GM19240 (cell line): ENCODE measurements around the gene ATG4A.

Experiments used
- DNase-seq: peaks from one replicate; pipeline ENCODE4 v3.0.0; 2011; ENCODE audit warnings: low spot score; ENCODE audit not compliant: insufficient read length

The ATG4A gene

GRCh38 chrX:108168961-108169740, 77.6 kb downstream of the ATG4A start:
- no peak for DNase-seq

GRCh38 chrX:108169768-108170167, 78.2 kb downstream of the ATG4A start:
- no peak for DNase-seq

- DNase-seq, result no peak
Observed at GRCh38 chrX:108171671-108172070, 80.1 kb downstream of the ATG4A start.

- no peak for DNase-seq
Observed at GRCh38 chrX:108173874-108174273, 82.3 kb downstream of the ATG4A start.

- no peak for DNase-seq
Observed at GRCh38 chrX:108177351-108178142, 86.0 kb downstream of the ATG4A start.

- DNase-seq, result no peak
Observed at GRCh38 chrX:108178143-108178498, 86.5 kb downstream of the ATG4A start.

GRCh38 chrX:108186811-108187210, 95.2 kb downstream of the ATG4A start:
- DNase-seq, result no peak

GRCh38 chrX:108198420-108198819, 106.8 kb downstream of the ATG4A start:
- DNase-seq, result no peak

GRCh38 chrX:108199041-108199440, 107.5 kb downstream of the ATG4A start:
- no peak for DNase-seq

GRCh38 chrX:108199691-108200090, 108.1 kb downstream of the ATG4A start:
- DNase-seq, result peak; percentile 9

- DNase-seq, result no peak
Observed at GRCh38 chrX:108203540-108203939, 112.0 kb downstream of the ATG4A start.
